ENCODE measurements around the gene NBEA. TPM values are rescaled to one million over a fixed set of nuclear protein-coding genes. Genes with fewer than 3 reads are reported as not detected.

The NBEA gene
- total and polyA plus RNA-seq, 8 donors, result 5.9 to 14.1 (median 11.3) TPM

- intact Hi-C loops (cut with DNase I), result no loop called here
- Histone ChIP-seq H3K27ac (no peak overlapping the region), H3K36me3 (no peaks in the 10 kb centered on the region), H3K4me1 (peaks cover 5 to 14% of the 10 kb centered on the region in 2 donors), H3K9me3 (no peaks in the 10 kb centered on the region), H3K4me3 (no peak overlapping the region), H3K27me3 (peaks cover 49 to 61% of the 10 kb centered on the region in 2 donors)
- no peak for ATAC-seq
- TF ChIP-seq CTCF (IDR thresholded peaks at IDR 0.05), result no peak
- DNase-seq, result no peak
Observed at GRCh38 chr13:35479706-35480105, 537.6 kb downstream of the NBEA start.

GRCh38 chr13:35480346-35480745, 538.3 kb downstream of the NBEA start:
- H3K27me3 ChIP-seq, result peaks cover 42 to 54% of the 10 kb centered on the region in 2 donors

GRCh38 chr13:35481777-35482176, 539.7 kb downstream of the NBEA start:
- intact Hi-C loops (cut with DNase I), result no loop called here
- Histone ChIP-seq H3K4me1 (no peaks in the 10 kb centered on the region), H3K36me3 (no peaks in the 10 kb centered on the region), H3K4me3 (no peak overlapping the region), H3K27ac (no peak overlapping the region), H3K9me3 (no peaks in the 10 kb centered on the region), H3K27me3 (peaks cover 28 to 40% of the 10 kb centered on the region in 2 donors)
- ATAC-seq (no peak), DNase-seq (no peak)
- no peak for TF ChIP-seq CTCF (IDR thresholded peaks at IDR 0.05)

More at GRCh38 chr13:35480346-35480745, 538.3 kb downstream of the NBEA start:
- Histone ChIP-seq H3K9me3 (no peaks in the 10 kb centered on the region), H3K27ac (no peak overlapping the region), H3K4me1 (peaks cover 5 to 13% of the 10 kb centered on the region in 2 donors), H3K4me3 (no peak overlapping the region), H3K36me3 (no peaks in the 10 kb centered on the region)
- DNase-seq, result no peak
- TF ChIP-seq CTCF (IDR thresholded peaks at IDR 0.05), result no peak
- no peak for ATAC-seq
- intact Hi-C loops (cut with DNase I), result no loop called here

- Histone ChIP-seq H3K9me3 (no peaks in the 10 kb centered on the region), H3K4me1 (no peaks in the 10 kb centered on the region)
- intact Hi-C loops (cut with DNase I), result no loop called here
Observed at GRCh38 chr13:35482527-35482926, 540.5 kb downstream of the NBEA start.

GRCh38 chr13:35483761-35484160, 541.7 kb downstream of the NBEA start:
- Histone ChIP-seq H3K9me3 (no peaks in the 10 kb centered on the region), H3K27ac (no peak overlapping the region), H3K4me1 (no peaks in the 10 kb centered on the region), H3K4me3 (no peak overlapping the region), H3K36me3 (no peaks in the 10 kb centered on the region), H3K27me3 (peaks cover 11 to 20% of the 10 kb centered on the region in 2 donors)
- no peak for DNase-seq
- intact Hi-C loops (cut with DNase I), result no loop called here
- ATAC-seq, result no peak
- no peak for TF ChIP-seq CTCF (IDR thresholded peaks at IDR 0.05)

More at GRCh38 chr13:35482527-35482926, 540.5 kb downstream of the NBEA start:
- no peak for TF ChIP-seq CTCF (IDR thresholded peaks at IDR 0.05)
- Histone ChIP-seq H3K27me3 (peaks cover 20 to 33% of the 10 kb centered on the region in 2 donors), H3K36me3 (no peaks in the 10 kb centered on the region), H3K27ac (no peak overlapping the region), H3K4me3 (no peak overlapping the region)
- ATAC-seq (no peak), DNase-seq (no peak)
